ENCODE measurements around the gene PARN.
A peak's percentile ranks its signal among the peaks of the same experiment; 100 is the strongest.

PARN gene

GRCh38 chr16:14611660-14612059, 18.4 kb downstream of the PARN start:
- H3K9me2 ChIP-seq (replicated peaks; ENCODE audit: insufficient read depth, low read length): no peaks in the 10 kb centered on the region
- no peak overlapping the region for H3K4me2 ChIP-seq (ENCODE audit: low read depth, low read length)
- H3K4me1 ChIP-seq (ENCODE audit: low read length): peaks cover 25% of the 10 kb centered on the region
- DNase-seq: no peak
- H3K36me3 ChIP-seq (replicated peaks; ENCODE audit: insufficient read depth, low read length): peaks cover 3% of the 10 kb centered on the region; the same call in 1 of the 2 replicates
- no peaks in the 10 kb centered on the region for H3K9me3 ChIP-seq (replicated peaks; ENCODE audit: insufficient read depth, low read length)
- no peaks in the 10 kb centered on the region for H4K20me1 ChIP-seq (ENCODE audit: insufficient read depth, low read length)
- H3K9ac ChIP-seq (ENCODE audit: low read length): no peak overlapping the region
- H3K27me3 ChIP-seq (replicated peaks; ENCODE audit: insufficient read depth, low read length): no peaks in the 10 kb centered on the region
- H3K27ac ChIP-seq (ENCODE audit: low read length): no peak overlapping the region
- no peak for TF ChIP-seq EZH2 (optimal IDR thresholded peaks at IDR 0.05; ENCODE audit: low read depth, low read length)
- TF ChIP-seq CTCF (IDR thresholded peaks at IDR 0.05; ENCODE audit: low read length): no peak
- TF ChIP-seq EZH2phosphoT487 (IDR thresholded peaks at IDR 0.05; ENCODE audit: low read length): no peak
- H3K4me3 ChIP-seq (ENCODE audit: low read length): no peak overlapping the region
- peaks cover 20% of the 10 kb centered on the region for H3F3A ChIP-seq (ENCODE audit: insufficient read depth, low read length)
- H3K79me2 ChIP-seq (ENCODE audit: low read length): no peaks in the 10 kb centered on the region
- H2AFZ ChIP-seq (ENCODE audit: low read length): no peak overlapping the region

GRCh38 chr16:14609716-14610115, 20.3 kb downstream of the PARN start:
- no peaks in the 10 kb centered on the region for H3K79me2 ChIP-seq (ENCODE audit: low read length)
- no peaks in the 10 kb centered on the region for H3K9me2 ChIP-seq (replicated peaks; ENCODE audit: insufficient read depth, low read length)
- H4K20me1 ChIP-seq (ENCODE audit: insufficient read depth, low read length): no peaks in the 10 kb centered on the region
- peak overlapping the region; percentile 87; the same call in 1 of the 2 replicates for H3K4me2 ChIP-seq (ENCODE audit: low read depth, low read length)
- H3F3A ChIP-seq (ENCODE audit: insufficient read depth, low read length): peaks cover 20% of the 10 kb centered on the region
- peaks cover 25% of the 10 kb centered on the region for H3K4me1 ChIP-seq (ENCODE audit: low read length)
- no peaks in the 10 kb centered on the region for H3K27me3 ChIP-seq (replicated peaks; ENCODE audit: insufficient read depth, low read length)
- no peak overlapping the region for H3K27ac ChIP-seq (ENCODE audit: low read length)
- no peak overlapping the region for H3K4me3 ChIP-seq (ENCODE audit: low read length)
- TF ChIP-seq EZH2 (optimal IDR thresholded peaks at IDR 0.05; ENCODE audit: low read depth, low read length): no peak
- no peak for TF ChIP-seq CTCF (IDR thresholded peaks at IDR 0.05; ENCODE audit: low read length)
- no peak for TF ChIP-seq EZH2phosphoT487 (IDR thresholded peaks at IDR 0.05; ENCODE audit: low read length)
- peaks cover 6% of the 10 kb centered on the region; the same call in 1 of the 2 replicates for H3K36me3 ChIP-seq (replicated peaks; ENCODE audit: insufficient read depth, low read length)
- H3K9ac ChIP-seq (ENCODE audit: low read length): no peak overlapping the region
- H2AFZ ChIP-seq (ENCODE audit: low read length): no peak overlapping the region
- DNase-seq: no peak
- H3K9me3 ChIP-seq (replicated peaks; ENCODE audit: insufficient read depth, low read length): no peaks in the 10 kb centered on the region

- Histone ChIP-seq H3K79me2 (ENCODE audit: low read length) (no peaks in the 10 kb centered on the region), H3K4me2 (ENCODE audit: low read depth, low read length) (peak overlapping the region; percentile 87), H3K36me3 (replicated peaks; ENCODE audit: insufficient read depth, low read length) (peaks cover 6% of the 10 kb centered on the region; the same call in 1 of the 2 replicates), H3K9ac (ENCODE audit: low read length) (no peak overlapping the region), H2AFZ (ENCODE audit: low read length) (no peak overlapping the region), H3K27ac (ENCODE audit: low read length) (peak overlapping the region; percentile 46; the same call in 1 of the 2 replicates), H3K4me3 (ENCODE audit: low read length) (peak overlapping the region; percentile 39), H4K20me1 (ENCODE audit: insufficient read depth, low read length) (no peaks in the 10 kb centered on the region), H3K9me3 (replicated peaks; ENCODE audit: insufficient read depth, low read length) (no peaks in the 10 kb centered on the region), H3F3A (ENCODE audit: insufficient read depth, low read length) (peaks cover 20% of the 10 kb centered on the region), H3K9me2 (replicated peaks; ENCODE audit: insufficient read depth, low read length) (no peaks in the 10 kb centered on the region), H3K27me3 (replicated peaks; ENCODE audit: insufficient read depth, low read length) (no peaks in the 10 kb centered on the region), H3K4me1 (ENCODE audit: low read length) (peaks cover 25% of the 10 kb centered on the region)
- TF ChIP-seq EZH2 (optimal IDR thresholded peaks at IDR 0.05; ENCODE audit: low read depth, low read length): no peak
- no peak for TF ChIP-seq CTCF (IDR thresholded peaks at IDR 0.05; ENCODE audit: low read length)
- TF ChIP-seq EZH2phosphoT487 (IDR thresholded peaks at IDR 0.05; ENCODE audit: low read length): no peak
- DNase-seq: peak; percentile 55
Measured at GRCh38 chr16:14608604-14609003, 21.5 kb downstream of the PARN start.

Measured in MM.1S (cell line).